ENCODE results near the gene TGFB1I1. TPM values are rescaled to one million over a fixed set of nuclear protein-coding genes. Genes with fewer than 3 reads are reported as not detected.

TGFB1I1 gene
- total and polyA plus RNA-seq, 2 of the 13 experiments (the other 11 are each of a cell fraction or from before 2014, with no cell fraction given), result 0.80 to 2.9 TPM

DNA sequence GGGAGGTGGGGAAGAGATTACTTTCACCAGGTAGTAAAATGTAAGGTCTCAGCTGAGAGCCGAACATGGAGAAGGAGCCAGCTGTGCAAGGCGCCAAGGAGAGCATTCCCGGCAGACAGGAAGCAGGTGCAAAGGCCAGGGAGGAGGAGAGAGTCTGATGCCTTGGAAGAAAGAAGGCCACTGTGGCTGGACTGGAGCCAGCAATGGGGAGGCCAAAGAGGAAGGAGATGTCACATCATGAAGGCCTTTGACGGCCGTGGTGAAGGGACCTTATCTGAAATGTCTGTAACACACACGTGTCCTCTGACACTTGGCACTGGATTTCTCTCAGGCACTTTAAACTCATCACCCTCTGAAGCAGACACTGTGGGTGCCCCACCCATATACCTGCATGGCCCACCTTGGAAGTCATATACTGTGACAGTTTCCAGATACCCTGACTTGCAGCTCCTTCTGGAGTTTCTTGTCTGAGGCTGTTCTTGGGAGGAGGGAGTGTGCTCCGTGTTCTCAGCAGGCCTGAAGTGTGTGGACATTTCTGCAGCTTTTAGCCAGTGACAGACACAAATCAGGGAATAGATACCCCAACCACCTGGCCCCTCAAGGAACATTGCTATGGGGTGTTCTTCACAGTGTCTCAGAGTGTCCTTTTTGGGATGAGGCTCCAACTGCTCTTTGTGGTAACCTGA is 9.0 kb downstream of the TGFB1I1 start:
- in situ Hi-C loops (cut with HindIII; ENCODE audit: extremely low pct_ligation_motif_present, low pct_unique_long_range_greater_than_20kb), result no loop called here
- Histone ChIP-seq H3K9ac (ENCODE audit: insufficient read depth, low read depth, low read length) (no peak overlapping the region), H3K27me3 (ENCODE audit: control insufficient read depth in 1 of 2, insufficient read depth in 2 of 2, low read length in 2 of 2) (peaks cover 0 to 21% of the 10 kb centered on the region in 2 experiments; a peak in 4 of 5 replicates), H3K27ac (ENCODE audit: extremely low read length, insufficient read depth, low read length) (no peak overlapping the region), H3K9me3 (ENCODE audit: low read length) (no peaks in the 10 kb centered on the region), H2AFZ (ENCODE audit: low read length) (no peak overlapping the region), H3K4me1 (ENCODE audit: insufficient read depth, low read length) (peaks cover 67% of the 10 kb centered on the region), H3K4me3 (replicated peaks in 1 of 3; ENCODE audit: insufficient read depth in 1 of 3, low read depth in 2 of 3, low read length in 3 of 3) (no peak overlapping the region), H3K79me2 (ENCODE audit: insufficient read depth, low read length) (no peaks in the 10 kb centered on the region), H4K20me1 (ENCODE audit: insufficient read depth, low read length) (no peaks in the 10 kb centered on the region), H3K4me2 (ENCODE audit: low read depth, low read length) (no peak overlapping the region), H3K36me3 (replicated peaks in 1 of 2; ENCODE audit: control insufficient read depth in 1 of 2, insufficient read depth in 2 of 2, low read length in 2 of 2) (no peaks in the 10 kb centered on the region)
- DNase-seq (ENCODE audit: low spot score) (no peak), ATAC-seq (no peak), FAIRE-seq (no peak)
- 22% methylated on average over 7 of the region's 7 CpGs for WGBS (ENCODE audit: low lambda C conversion rate)
- no TSS peak for BruUV-seq (replicated peaks)
- POLR2A ChIA-PET, result no interaction called here
- CTCF ChIA-PET (ENCODE audit: low intra/inter-chr PET ratio, low total read pairs), result no interaction called here
- intact Hi-C loops (cut with micrococcal nuclease; ENCODE audit: unreplicated experiment), result no loop called here
- no peak for TF ChIP-seq ZKSCAN1 (IDR thresholded peaks at IDR 0.05; ENCODE audit: low read length)

DNA sequence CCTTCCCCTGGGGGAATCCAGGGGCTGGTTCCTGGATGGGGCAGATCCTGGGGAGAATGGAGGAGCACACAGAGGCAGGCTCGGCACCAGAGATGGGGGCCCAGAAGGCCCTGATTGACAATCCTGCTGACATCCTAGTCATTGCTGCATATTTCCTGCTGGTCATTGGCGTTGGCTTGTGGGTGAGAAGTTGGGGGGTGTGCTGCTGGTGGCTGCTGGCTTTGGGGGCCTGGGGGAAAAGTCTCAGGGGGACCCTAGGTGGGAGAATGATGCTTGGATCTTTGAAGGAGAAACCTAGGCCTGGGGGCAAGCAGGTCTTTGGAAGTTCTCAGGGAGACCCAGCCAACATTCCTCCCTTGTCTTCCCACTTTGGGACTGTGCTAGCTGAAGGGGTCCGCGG is 11.1 kb downstream of the TGFB1I1 start, which contains the start of gene SLC5A2:
Gene SLC5A2, plus strand, starts transcription at position 43 of the 400 bp plus-strand sequence. Its CDS starts 14 bp downstream, at position 57.
- CTCF ChIA-PET (ENCODE audit: low intra/inter-chr PET ratio, low total read pairs), result no interaction called here
- Histone ChIP-seq H3K9ac (ENCODE audit: insufficient read depth, low read depth, low read length) (no peak within 1 kb of the TSS), H3K79me2 (ENCODE audit: insufficient read depth, low read length) (no peaks in the 10 kb centered on the region), H2AFZ (ENCODE audit: low read length) (no peak within 1 kb of the TSS), H3K27me3 (ENCODE audit: control insufficient read depth in 1 of 2, insufficient read depth in 2 of 2, low read length in 2 of 2) (peaks cover 0 to 21% of the 10 kb centered on the region in 2 experiments; a peak in 4 of 5 replicates), H3K4me3 (replicated peaks in 1 of 3; ENCODE audit: insufficient read depth in 1 of 3, low read depth in 2 of 3, low read length in 3 of 3) (no peak within 1 kb of the TSS), H3K4me1 (ENCODE audit: insufficient read depth, low read length) (peaks cover 55% of the 10 kb centered on the region), H3K36me3 (replicated peaks in 1 of 2; ENCODE audit: control insufficient read depth in 1 of 2, insufficient read depth in 2 of 2, low read length in 2 of 2) (no peaks in the 10 kb centered on the region), H3K4me2 (ENCODE audit: low read depth, low read length) (peak within 1 kb of the TSS; percentile 86), H4K20me1 (ENCODE audit: insufficient read depth, low read length) (no peaks in the 10 kb centered on the region), H3K27ac (ENCODE audit: extremely low read length, insufficient read depth, low read length) (no peak within 1 kb of the TSS), H3K9me3 (ENCODE audit: low read length) (no peaks in the 10 kb centered on the region)
- BruUV-seq (replicated peaks), result no TSS peak
- ATAC-seq, result no peak
- POLR2A ChIA-PET, result interaction anchor here (1.0 kb wide), 1 partner anchor 25 kb away, joined by 5 read pairs; the partner anchor contains the start of gene RUSF1
- in situ Hi-C loops (cut with HindIII; ENCODE audit: extremely low pct_ligation_motif_present, low pct_unique_long_range_greater_than_20kb) (no loop called here), intact Hi-C loops (cut with micrococcal nuclease; ENCODE audit: unreplicated experiment) (no loop called here)
- FAIRE-seq, result no peak
- 56% methylated on average over 4 of the region's 4 CpGs for WGBS (ENCODE audit: low lambda C conversion rate)
- TF ChIP-seq MTF2 (CRISPR knock-in tag; IDR thresholded peaks at IDR 0.05; ENCODE audit: borderline replicate concordance) (no peak), ZNF282 (IDR thresholded peaks at IDR 0.05; ENCODE audit: partially characterized antibody) (no peak), ZNF350 (CRISPR knock-in tag; IDR thresholded peaks at IDR 0.05; ENCODE audit: borderline replicate concordance, low read depth) (peak; percentile 9; the same call in 1 of the 2 replicates)
- no peak for DNase-seq (ENCODE audit: low spot score)
